Cardiac fibroblast (primary cell): ENCODE measurements around the gene SLC17A2.

Source experiments
- DNase-seq, 2 donors: peaks; one replicate each; pipeline versions ENCODE4 v3.0.0 to v3.0.0-alpha.2; 2010; ENCODE audit warnings: low read depth in 2 of 2
- H3K4me3 ChIP-seq, 2 donors: replicated peaks in 1 of 2; 1 replicate in 1 of 2; 2 replicates in 1 of 2; pipeline ENCODE4 v1.5.1; 2011; ENCODE audit warnings: low read depth in 2 of 2, low read length in 2 of 2, mild to moderate bottlenecking in 2 of 2, moderate library complexity in 1 of 2
- TF ChIP-seq, protein P1 (sequence below): IDR thresholded peaks from one replicate; pipeline ENCODE4 v1.5.1; 2011; ENCODE audit warnings: low read depth, mild to moderate bottlenecking, low read length, inconsistent platforms

SLC17A2 gene

DNA sequence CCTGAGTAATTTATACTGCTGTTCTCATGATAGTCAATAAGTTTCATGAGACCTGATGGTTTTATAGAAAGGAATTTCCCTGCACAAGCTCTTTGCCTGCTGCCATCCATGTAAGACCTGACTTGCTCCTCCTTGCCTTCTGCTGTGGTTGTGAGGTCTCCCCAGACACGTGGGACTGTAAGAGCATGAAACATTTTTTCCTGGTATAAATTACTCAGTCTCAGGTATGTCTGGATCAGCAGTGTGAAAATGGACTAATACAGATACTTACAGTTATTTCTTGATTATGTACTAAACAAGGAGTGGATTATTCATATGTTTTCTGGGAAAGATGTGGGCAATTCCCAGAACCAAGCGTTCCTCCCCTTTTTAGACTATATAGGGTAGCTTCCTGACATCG is 30.2 kb upstream of the SLC17A2 start:
- TF ChIP-seq, protein P1, sequence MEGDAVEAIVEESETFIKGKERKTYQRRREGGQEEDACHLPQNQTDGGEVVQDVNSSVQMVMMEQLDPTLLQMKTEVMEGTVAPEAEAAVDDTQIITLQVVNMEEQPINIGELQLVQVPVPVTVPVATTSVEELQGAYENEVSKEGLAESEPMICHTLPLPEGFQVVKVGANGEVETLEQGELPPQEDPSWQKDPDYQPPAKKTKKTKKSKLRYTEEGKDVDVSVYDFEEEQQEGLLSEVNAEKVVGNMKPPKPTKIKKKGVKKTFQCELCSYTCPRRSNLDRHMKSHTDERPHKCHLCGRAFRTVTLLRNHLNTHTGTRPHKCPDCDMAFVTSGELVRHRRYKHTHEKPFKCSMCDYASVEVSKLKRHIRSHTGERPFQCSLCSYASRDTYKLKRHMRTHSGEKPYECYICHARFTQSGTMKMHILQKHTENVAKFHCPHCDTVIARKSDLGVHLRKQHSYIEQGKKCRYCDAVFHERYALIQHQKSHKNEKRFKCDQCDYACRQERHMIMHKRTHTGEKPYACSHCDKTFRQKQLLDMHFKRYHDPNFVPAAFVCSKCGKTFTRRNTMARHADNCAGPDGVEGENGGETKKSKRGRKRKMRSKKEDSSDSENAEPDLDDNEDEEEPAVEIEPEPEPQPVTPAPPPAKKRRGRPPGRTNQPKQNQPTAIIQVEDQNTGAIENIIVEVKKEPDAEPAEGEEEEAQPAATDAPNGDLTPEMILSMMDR = no peak
- no peak for DNase-seq
- H3K4me3 ChIP-seq = no peak overlapping the region

DNA sequence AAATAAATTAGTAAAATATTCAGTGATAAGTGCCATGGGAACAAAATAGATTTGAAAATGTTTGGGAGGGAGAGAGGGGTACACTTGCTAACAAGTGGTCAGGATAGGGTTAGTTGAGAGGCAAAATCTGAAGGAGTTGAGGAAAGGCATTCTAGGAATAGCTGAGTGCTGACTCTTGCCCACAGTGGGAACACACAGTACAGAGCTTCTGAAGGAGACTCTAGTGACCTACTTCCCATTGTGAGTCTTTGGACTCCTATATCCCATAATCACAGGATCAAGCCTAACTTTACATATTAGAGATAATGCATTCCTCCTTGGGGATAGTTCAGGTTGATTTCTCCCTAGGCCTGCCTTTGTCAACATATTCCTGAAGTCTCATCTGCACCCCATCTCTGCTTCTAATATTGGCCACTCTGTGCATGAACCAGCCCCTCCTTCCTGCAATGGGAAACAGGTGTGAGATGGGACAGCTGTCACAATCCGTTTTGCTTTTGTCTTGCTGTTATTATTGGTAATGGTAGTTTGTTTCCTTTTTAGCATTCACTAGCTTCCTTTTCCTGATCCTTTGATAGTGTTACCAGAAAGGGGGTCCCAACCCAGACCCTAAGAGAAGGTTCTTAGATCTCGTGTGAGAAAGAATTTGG is 29.5 kb upstream of the SLC17A2 start:
- peak in 1 of 2 donors; percentile 57 for DNase-seq
- no peak overlapping the region for H3K4me3 ChIP-seq
- TF ChIP-seq, protein P1 = no peak

DNA sequence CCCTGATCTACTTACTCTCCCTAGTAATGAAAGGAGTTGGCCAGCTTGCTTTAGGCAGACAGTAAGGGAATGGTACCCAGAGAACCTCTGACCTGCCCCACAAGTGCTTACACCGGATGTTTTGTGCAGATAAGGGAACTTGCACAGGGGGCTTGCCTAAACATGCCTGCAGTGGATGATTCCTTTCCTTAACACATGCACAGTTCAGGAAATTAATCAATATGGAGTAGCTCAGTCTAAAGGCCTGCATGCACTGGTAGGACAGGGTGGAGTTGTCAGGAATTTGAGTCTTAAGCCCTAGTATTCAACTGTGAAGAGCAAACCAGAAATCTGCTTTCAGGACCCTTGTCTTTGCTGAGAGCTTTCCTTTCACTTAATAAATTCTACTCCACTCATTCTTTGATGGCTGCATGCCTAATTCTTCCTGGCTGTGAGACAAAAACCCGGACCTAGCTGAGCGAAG is 28.2 kb upstream of the SLC17A2 start:
- H3K4me3 ChIP-seq = no peak overlapping the region

DNA sequence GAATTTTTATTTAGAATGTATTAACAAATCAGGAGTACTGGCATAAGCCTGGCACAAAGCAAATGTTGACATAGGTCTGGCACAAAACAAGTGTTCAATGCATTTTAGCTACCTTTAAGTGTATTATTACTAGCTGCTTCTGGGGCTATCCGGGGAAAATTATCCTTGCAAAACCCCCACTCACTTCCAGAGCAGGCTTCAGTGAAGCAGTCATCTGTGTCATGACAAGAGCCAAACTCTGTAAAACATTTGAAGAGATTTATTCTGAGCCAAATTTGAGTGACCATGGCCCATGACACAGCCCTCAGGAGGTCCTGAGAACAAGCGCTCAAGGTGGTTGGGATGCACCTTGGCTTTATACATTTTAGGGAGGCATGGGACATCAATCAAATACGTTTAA is 25.7 kb upstream of the SLC17A2 start:
- no peak for DNase-seq
- TF ChIP-seq, protein P1 = no peak
- H3K4me3 ChIP-seq = no peak overlapping the region

More for the DNA sequence above, 28.2 kb upstream of the SLC17A2 start:
- DNase-seq = no peak
- TF ChIP-seq, protein P1 = no peak

DNA sequence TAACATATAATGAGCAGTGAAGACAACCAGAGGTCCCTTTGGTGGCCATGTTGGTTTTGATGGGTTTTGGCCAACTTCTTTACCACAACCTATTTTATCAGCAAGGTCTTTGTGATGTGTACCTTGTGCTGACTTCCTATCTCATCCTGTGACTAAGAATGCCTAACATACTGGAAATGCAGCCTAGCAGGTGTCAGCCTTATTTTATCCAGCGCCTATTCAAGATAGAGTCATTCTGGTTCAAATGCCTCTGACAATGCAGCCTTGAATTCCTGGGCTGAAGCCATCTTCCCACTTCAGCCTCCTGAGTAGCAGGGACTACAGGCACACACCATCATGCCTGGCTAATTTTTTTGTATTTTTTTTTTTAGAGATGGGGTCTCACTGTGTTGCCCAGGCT is 24.3 kb upstream of the SLC17A2 start:
- no peak overlapping the region for H3K4me3 ChIP-seq
- no peak for DNase-seq
- TF ChIP-seq, protein P1 = no peak

DNA sequence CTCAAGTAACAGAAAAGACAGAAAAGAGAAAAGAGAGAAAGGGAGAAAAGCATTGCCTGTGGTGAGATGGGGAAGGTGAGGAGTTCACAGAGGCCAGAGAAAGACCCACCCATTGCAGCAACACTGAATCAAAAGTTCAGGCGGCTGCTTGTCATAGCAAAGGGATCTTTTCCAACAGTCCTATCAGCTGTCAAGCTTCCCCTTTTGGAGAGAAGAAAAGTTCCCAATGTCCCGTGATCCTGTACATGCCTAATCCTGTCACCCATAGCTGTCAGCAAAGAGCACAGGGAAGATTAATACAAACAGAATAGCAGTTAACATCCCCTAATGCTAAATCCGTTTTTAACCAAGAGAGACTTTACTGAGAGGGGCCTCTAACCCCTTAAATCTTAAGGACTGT is 23.2 kb upstream of the SLC17A2 start:
- H3K4me3 ChIP-seq = no peak overlapping the region
- TF ChIP-seq, protein P1 = no peak
- DNase-seq = no peak

DNA sequence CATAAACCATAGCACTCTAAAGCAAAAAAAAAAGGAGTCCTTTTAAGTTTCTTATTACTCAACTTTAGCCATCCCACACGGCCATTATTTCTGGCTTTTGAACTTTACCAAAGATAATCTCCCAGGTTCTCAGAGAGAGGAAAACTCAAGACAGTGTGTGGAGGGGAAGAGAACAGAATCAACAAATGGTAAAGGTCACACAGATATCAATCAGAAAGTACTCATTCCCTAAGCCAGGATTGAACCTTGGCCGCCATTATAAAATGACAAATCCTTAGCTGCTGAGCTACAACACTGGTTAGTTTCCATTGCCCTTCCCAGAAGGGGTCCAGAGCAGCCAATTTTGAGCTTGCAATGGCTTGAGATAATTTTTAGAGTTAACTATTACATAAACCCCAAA is 22.0 kb upstream of the SLC17A2 start:
- H3K4me3 ChIP-seq = no peak overlapping the region
- TF ChIP-seq, protein P1 = no peak
- DNase-seq = no peak
